Thyroid gland (tissue), 4 donors: ENCODE measurements around the gene GALNT10. TPM values are rescaled to one million over a fixed set of nuclear protein-coding genes. Genes with fewer than 3 reads are reported as not detected.

Experiments
- DNase-seq, 2 donors: peaks; one replicate each; pipeline ENCODE4 v3.0.0-alpha.2; 2019
- H3K27ac ChIP-seq, 3 donors: fragments of 200-600 bp; sonication (generic); 1 replicate in 2 of 3; 2 replicates in 1 of 3; pipeline ENCODE4 v1.5.1; 2016 to 2019; ENCODE audit warnings: mild to moderate bottlenecking in 1 of 3, moderate library complexity in 1 of 3
- H3K27me3 ChIP-seq: fragments of 200-600 bp; sonication (generic); one replicate; pipeline ENCODE4 v1.5.1; 2019
- H3K36me3 ChIP-seq, 2 donors: fragments of 200-600 bp; sonication (generic); one replicate each; pipeline ENCODE4 v1.5.1; 2016 to 2019
- H3K4me1 ChIP-seq, 2 donors: fragments of 200-600 bp; sonication (generic); one replicate each; pipeline ENCODE4 v1.5.1; 2017 to 2019
- H3K4me3 ChIP-seq, 3 donors: fragments of 200-600 bp; sonication (generic); replicated peaks in 1 of 3; 1 replicate in 2 of 3; 2 replicates in 1 of 3; pipeline ENCODE4 v1.5.1; 2016; ENCODE audit warnings: mild to moderate bottlenecking in 1 of 3
- H3K9me3 ChIP-seq: fragments of 200-600 bp; sonication (generic); one replicate; pipeline ENCODE4 v1.5.1; 2017
- POLR2A ChIP-seq, 2 donors: fragments of 450-650 bp; IDR thresholded peaks; one replicate each; pipeline ENCODE4 v1.6.1; 2017; ENCODE audit warnings: antibody characterized with exemption in 2 of 2, mild to moderate bottlenecking in 2 of 2, moderate library complexity in 1 of 2
- WGBS, 2 donors: methylation state at CpG; one replicate each; pipeline ENCODE4 v1.1.5; 2017; 5-methylcytosine and 5-hydroxymethylcytosine counted together
- intact Hi-C: fragments of 100-400 bp; cut with DNase I; formaldehyde crosslinking; loops from one replicate; pipeline ENCODE4 v1.15.1; 2023
- total RNA-seq, 4 donors: library from RNA; depleted of rRNA; stranded (reverse); fragments of >200 nt; gene quantifications; one replicate each; pipeline ENCODE4 v1.2.3, GENCODE V29; 2016
- TF ChIP-seq, protein P1 (sequence below), 6 experiments: fragments of 200-600 bp in 3 of 6; fragments of 450-650 bp in 3 of 6; sonication (generic) in 3 of 6; IDR thresholded peaks; one replicate each; pipeline ENCODE4 v1.5.1; 2016 to 2019; ENCODE audit warnings: antibody characterized with exemption in 6 of 6, mild to moderate bottlenecking in 2 of 6, inconsistent platforms in 1 of 6, moderate library complexity in 1 of 6

GALNT10 gene
- total RNA-seq, 4 donors from 2014 or later, result 33.3 to 69.6 (median 58.1) TPM

DNA sequence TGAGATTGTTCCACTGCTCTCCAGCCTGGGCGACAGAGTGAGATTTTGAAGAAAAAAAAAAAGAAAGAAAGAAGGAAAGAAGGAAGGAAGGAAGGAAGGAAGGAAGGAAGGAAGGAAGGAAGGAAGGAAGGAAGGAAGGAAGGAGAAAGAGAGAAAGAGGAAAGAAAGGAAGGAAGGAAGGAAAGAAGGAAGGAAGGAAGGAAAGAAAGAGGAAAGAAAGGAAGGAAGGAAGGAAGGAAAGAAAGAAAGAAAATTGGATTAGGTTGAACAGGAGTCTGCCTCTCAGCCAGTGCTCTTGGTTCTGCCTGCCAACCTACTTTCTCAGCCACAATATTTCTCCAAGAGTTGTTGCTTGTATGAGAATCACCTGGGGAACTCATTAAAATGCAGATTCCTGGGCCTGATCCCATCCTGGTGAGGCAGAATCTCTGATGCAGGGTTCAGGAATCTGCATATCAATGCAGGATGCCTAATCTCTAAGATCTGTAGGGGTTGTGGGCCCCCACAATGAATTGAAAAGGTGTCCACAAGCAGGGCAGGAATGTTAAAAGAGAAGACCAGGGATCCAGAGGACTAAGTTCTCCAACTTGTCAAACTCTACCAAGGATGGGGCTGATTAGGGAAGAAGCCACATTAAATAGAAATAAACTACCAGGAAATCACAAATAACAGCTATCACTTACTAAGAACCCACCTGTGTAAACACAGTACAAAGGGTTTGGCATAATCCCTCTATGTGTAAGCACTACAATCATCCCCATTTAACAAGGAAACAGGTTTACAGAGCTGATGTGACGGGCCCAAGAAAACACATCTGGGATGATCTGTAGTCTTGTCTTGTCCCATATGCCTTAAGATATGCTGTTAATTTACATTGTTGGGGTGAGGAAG lies 23.4 kb upstream of the GALNT10 start:
- Histone ChIP-seq H3K27ac (no peak overlapping the region), H3K27me3 (no peaks in the 10 kb centered on the region), H3K4me1 (no peaks in the 10 kb centered on the region), H3K9me3 (no peaks in the 10 kb centered on the region), H3K36me3 (no peaks in the 10 kb centered on the region), H3K4me3 (no peak overlapping the region)
- intact Hi-C loops, result no loop called here
- 76 to 79% methylated on average over 2 of the region's 2 CpGs for WGBS, 2 donors
- TF ChIP-seq POLR2A (IDR thresholded peaks at IDR 0.05), result no peak
- TF ChIP-seq, protein P1, sequence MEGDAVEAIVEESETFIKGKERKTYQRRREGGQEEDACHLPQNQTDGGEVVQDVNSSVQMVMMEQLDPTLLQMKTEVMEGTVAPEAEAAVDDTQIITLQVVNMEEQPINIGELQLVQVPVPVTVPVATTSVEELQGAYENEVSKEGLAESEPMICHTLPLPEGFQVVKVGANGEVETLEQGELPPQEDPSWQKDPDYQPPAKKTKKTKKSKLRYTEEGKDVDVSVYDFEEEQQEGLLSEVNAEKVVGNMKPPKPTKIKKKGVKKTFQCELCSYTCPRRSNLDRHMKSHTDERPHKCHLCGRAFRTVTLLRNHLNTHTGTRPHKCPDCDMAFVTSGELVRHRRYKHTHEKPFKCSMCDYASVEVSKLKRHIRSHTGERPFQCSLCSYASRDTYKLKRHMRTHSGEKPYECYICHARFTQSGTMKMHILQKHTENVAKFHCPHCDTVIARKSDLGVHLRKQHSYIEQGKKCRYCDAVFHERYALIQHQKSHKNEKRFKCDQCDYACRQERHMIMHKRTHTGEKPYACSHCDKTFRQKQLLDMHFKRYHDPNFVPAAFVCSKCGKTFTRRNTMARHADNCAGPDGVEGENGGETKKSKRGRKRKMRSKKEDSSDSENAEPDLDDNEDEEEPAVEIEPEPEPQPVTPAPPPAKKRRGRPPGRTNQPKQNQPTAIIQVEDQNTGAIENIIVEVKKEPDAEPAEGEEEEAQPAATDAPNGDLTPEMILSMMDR (IDR thresholded peaks at IDR 0.05), result no peak
- no peak for DNase-seq

DNA sequence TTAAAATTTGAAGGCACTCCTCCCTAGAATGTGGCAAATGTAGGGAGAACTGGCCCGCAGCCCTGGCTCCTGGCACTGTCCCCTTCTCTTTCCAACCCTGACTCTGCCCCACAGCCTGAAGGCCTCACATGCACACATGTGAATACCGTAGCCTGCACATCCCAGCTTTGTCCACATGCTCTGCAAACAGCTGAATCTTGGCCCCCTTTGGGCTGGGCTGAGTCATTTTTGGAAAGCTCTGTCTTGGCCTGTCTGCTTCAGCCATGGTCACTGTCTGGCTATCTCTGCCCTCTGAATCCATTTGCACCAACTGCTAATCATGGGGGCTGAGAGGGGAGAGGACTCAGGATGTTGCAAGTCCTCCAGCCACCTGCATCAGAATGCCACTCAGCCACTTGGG lies 22.1 kb upstream of the GALNT10 start:
- DNase-seq, result peak in 1 of 2 donors; percentile 5
- Histone ChIP-seq H3K27me3 (no peaks in the 10 kb centered on the region), H3K9me3 (no peaks in the 10 kb centered on the region), H3K4me1 (no peaks in the 10 kb centered on the region), H3K27ac (no peak overlapping the region), H3K4me3 (no peak overlapping the region), H3K36me3 (no peaks in the 10 kb centered on the region)
- WGBS, 2 donors, result 95 to 96% methylated on average over 2 of the region's 2 CpGs
- intact Hi-C loops, result no loop called here
- TF ChIP-seq, protein P1 (IDR thresholded peaks at IDR 0.05), result no peak
- TF ChIP-seq POLR2A (IDR thresholded peaks at IDR 0.05), result no peak

DNA sequence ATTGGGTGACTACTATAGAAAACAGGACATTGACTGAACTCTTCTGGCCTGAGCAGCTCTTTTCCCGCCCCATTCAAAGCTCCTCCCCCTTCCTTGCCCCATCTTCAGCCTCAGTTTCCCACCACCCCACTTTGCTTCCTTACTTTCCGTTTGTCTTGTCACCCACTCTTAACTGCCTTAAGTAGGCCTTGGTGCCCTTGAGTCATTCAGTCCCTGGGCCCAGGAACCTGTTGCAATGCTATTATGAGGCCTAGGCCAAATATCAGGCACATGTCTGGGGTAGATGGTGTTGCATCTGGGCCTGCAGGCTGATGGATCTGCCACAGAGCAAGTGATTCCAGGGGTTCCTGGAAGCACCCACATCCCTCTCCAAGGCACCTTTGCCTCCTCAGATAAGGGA lies 17.7 kb upstream of the GALNT10 start:
- no peaks in the 10 kb centered on the region for H3K36me3 ChIP-seq
- no peaks in the 10 kb centered on the region for H3K27me3 ChIP-seq
- no peaks in the 10 kb centered on the region for H3K9me3 ChIP-seq
- DNase-seq, result no peak
- 94 to 96% methylated on average over 2 of the region's 2 CpGs for whole genome bisulfite sequencing, 2 donors
- H3K4me3 ChIP-seq, result no peak overlapping the region
- intact Hi-C loops, result no loop called here
- H3K4me1 ChIP-seq, result no peaks in the 10 kb centered on the region
- H3K27ac ChIP-seq, result no peak overlapping the region
- TF ChIP-seq, protein P1 (IDR thresholded peaks at IDR 0.05), result no peak
- TF ChIP-seq POLR2A (IDR thresholded peaks at IDR 0.05), result no peak

DNA sequence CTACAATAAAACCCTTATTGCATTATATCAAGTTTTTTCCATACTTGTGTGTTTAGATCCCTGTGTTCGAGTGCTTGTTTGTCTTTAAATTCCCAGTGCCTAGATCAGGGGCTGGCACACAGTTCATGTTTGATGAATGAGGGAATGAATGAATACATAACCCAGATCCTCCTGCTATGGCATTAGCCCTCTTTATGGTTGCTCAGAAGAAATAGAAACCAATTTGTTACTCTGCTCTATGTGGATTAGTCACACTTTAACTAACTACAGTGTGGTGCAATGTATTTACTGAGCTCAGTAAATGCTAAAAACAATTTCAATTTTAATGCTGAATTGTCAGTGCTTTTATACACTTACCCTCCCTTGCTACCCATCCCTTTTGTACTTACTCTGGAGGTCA lies 16.4 kb upstream of the GALNT10 start:
- intact Hi-C loops, result no loop called here
- no peak overlapping the region for H3K27ac ChIP-seq
- no peak for TF ChIP-seq POLR2A (IDR thresholded peaks at IDR 0.05)
- TF ChIP-seq, protein P1 (IDR thresholded peaks at IDR 0.05), result no peak
- WGBS, 2 donors, result 82 to 94% methylated on average over 1 of the region's 1 CpG
- H3K27me3 ChIP-seq, result no peaks in the 10 kb centered on the region
- no peak for DNase-seq
- no peaks in the 10 kb centered on the region for H3K36me3 ChIP-seq
- H3K4me3 ChIP-seq, result no peak overlapping the region
- no peaks in the 10 kb centered on the region for H3K9me3 ChIP-seq
- H3K4me1 ChIP-seq, result no peaks in the 10 kb centered on the region

DNA sequence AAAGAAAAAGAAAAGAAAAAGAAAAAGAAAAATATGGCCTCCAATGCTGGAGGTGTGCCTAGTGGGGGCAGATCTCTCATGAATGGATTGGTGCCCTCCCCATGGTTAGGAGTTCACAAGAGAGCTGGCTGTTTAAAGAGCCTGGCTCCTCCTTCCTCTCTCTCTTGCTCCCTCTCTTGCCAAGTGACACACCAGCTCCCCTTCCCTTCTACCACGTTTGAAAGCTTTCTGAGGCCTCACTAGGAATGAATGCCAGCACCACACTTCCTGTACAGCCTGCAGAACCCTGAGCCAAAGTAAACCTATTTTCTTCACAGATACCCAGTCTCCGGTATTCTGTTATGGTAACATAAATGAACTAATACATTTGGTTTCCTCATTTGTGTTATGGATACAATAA lies 14.4 kb upstream of the GALNT10 start:
- H3K27ac ChIP-seq, result no peak overlapping the region
- H3K4me1 ChIP-seq, result no peaks in the 10 kb centered on the region
- H3K9me3 ChIP-seq, result no peaks in the 10 kb centered on the region
- no peaks in the 10 kb centered on the region for H3K36me3 ChIP-seq
- 35% methylated on average over 2 of the region's 2 CpGs for WGBS, 2 donors
- H3K27me3 ChIP-seq, result no peaks in the 10 kb centered on the region
- intact Hi-C loops, result loop anchor here (5.0 kb wide), 1 partner anchor 99 kb away; no protein-coding TSS in a partner anchor
- DNase-seq, result no peak
- TF ChIP-seq, protein P1 (IDR thresholded peaks at IDR 0.05), result no peak
- TF ChIP-seq POLR2A (IDR thresholded peaks at IDR 0.05), result no peak
- H3K4me3 ChIP-seq, result no peak overlapping the region
